ENCODE measurements around the gene RANBP10. TPM values are rescaled to one million over a fixed set of nuclear protein-coding genes. Genes with fewer than 3 reads are reported as not detected.

Gene RANBP10
- total and polyA plus RNA-seq, 8 donors: 16.8 to 45.8 (median 34.5) TPM

GRCh38 chr16:67820608-67821259 lies 14.4 kb upstream of the RANBP10 start:
- no peak for ATAC-seq
- Histone ChIP-seq H3K27me3 (no peaks in the 10 kb centered on the region), H3K27ac (no peak overlapping the region), H3K9me3 (no peaks in the 10 kb centered on the region), H3K36me3 (peaks cover 0 to 2% of the 10 kb centered on the region in 2 donors), H3K4me3 (no peak overlapping the region), H3K4me1 (peaks cover 0 to 7% of the 10 kb centered on the region in 2 donors)
- intact Hi-C loops (cut with DNase I): loop anchor here in 1 of 2 donors (10.0 kb wide), 1 partner anchor 146 kb away; no protein-coding TSS in a partner anchor
- no peak for TF ChIP-seq CTCF (IDR thresholded peaks at IDR 0.05)
- DNase-seq: peak in 1 of 4 donors; percentile 49

GRCh38 chr16:67814567-67814966 lies 8.2 kb upstream of the RANBP10 start:
- no peak overlapping the region for H3K27ac ChIP-seq
- intact Hi-C loops (cut with DNase I): no loop called here
- no peak for ATAC-seq
- TF ChIP-seq CTCF (IDR thresholded peaks at IDR 0.05): no peak
- H3K4me3 ChIP-seq: no peak overlapping the region
- no peak for DNase-seq
- H3K27me3 ChIP-seq: no peaks in the 10 kb centered on the region
- H3K9me3 ChIP-seq: no peaks in the 10 kb centered on the region
- no peaks in the 10 kb centered on the region for H3K36me3 ChIP-seq
- peaks cover 0 to 7% of the 10 kb centered on the region in 2 donors for H3K4me1 ChIP-seq

- ATAC-seq (no peak), DNase-seq (no peak)
- Histone ChIP-seq H3K4me3 (no peak overlapping the region), H3K27me3 (no peaks in the 10 kb centered on the region), H3K9me3 (no peaks in the 10 kb centered on the region), H3K4me1 (peaks cover 0 to 7% of the 10 kb centered on the region in 2 donors), H3K36me3 (no peaks in the 10 kb centered on the region), H3K27ac (no peak overlapping the region)
- TF ChIP-seq CTCF (IDR thresholded peaks at IDR 0.05): no peak
- intact Hi-C loops (cut with DNase I): no loop called here
Measured at GRCh38 chr16:67811899-67812298, 5.5 kb upstream of the RANBP10 start.

GRCh38 chr16:67807148-67807682 lies 855 bp upstream of the RANBP10 start:
- TF ChIP-seq CTCF (IDR thresholded peaks at IDR 0.05): no peak
- no peaks in the 10 kb centered on the region for H3K9me3 ChIP-seq
- peak overlapping the region in 1 of 2 donors; percentile 87 for H3K27ac ChIP-seq
- intact Hi-C loops (cut with DNase I): no loop called here
- H3K27me3 ChIP-seq: no peaks in the 10 kb centered on the region
- ATAC-seq (no peak), DNase-seq (peak in 1 of 4 donors; percentile 39)
- peak overlapping the region; percentile 90 to 92 for H3K4me3 ChIP-seq
- H3K4me1 ChIP-seq: peaks cover 11 to 32% of the 10 kb centered on the region in 2 donors
- H3K36me3 ChIP-seq: peaks cover 0 to 15% of the 10 kb centered on the region in 2 donors

GRCh38 chr16:67805718-67806427 lies 487 bp downstream of the RANBP10 start:
- peak overlapping the region; percentile 45 to 87 for H3K27ac ChIP-seq
- ATAC-seq: peak; percentile 12
- H3K27me3 ChIP-seq: no peaks in the 10 kb centered on the region
- intact Hi-C loops (cut with DNase I): no loop called here
- H3K36me3 ChIP-seq: peaks cover 0 to 25% of the 10 kb centered on the region in 2 donors
- H3K4me3 ChIP-seq: peak overlapping the region; percentile 90 to 92
- no peaks in the 10 kb centered on the region for H3K9me3 ChIP-seq
- no peak for TF ChIP-seq CTCF (IDR thresholded peaks at IDR 0.05)
- H3K4me1 ChIP-seq: peaks cover 11 to 44% of the 10 kb centered on the region in 2 donors
- DNase-seq: peak in 1 of 4 donors; percentile 77
